Measurements from ENCODE around the gene TMEM81. TPM values are rescaled to one million over a fixed set of nuclear protein-coding genes. Genes with fewer than 3 reads are reported as not detected.

TMEM81 gene
- total RNA-seq, result 1 to 10 TPM; 2.7 to 7.1 (median 5.0) TPM
- 4.0 TPM for total RNA-seq (2013)
- total RNA-seq, result 0.86 to 5.5 (median 2.7) reads per million in 29 experiments

DNA sequence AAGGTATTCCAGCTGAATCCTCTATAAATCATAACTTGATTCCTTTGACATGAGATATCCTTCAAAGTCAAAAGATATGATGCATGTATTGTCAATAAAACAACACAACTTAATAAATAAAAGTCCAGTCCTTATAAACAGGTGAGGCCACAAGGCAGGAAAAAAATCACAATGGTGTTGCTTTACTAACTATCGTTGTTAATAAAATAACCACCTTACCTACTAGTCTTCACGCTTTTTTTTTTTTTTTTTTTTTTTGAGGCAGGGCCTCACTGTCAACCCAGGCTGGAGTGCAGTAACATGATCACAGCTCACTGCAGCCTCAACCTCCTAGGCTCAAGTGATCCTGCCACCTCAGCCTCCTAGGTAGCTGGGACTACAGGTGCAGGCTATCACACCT, at the start of gene TMEM81:
TMEM81 (minus strand) TSS at position 101 of the 400 bp plus-strand sequence. CDS start 140 bp downstream, outside the sequence.
- Mint-ChIP-seq H3K4me3 (no peak within 1 kb of the TSS), H3K36me3 (peaks cover 56% of the 10 kb centered on the region), H3K27ac (no peak within 1 kb of the TSS), H3K27me3 (no peaks in the 10 kb centered on the region), H3K4me1 (peaks cover 0 to 5% (median 0%) of the 10 kb centered on the region in 3 donors), H3K9me3 (no peaks in the 10 kb centered on the region)
- CTCF ChIA-PET, result no interaction called here
- Histone ChIP-seq H3K4me3 (ENCODE audit: control insufficient read depth in 1 of 2, extremely low read depth in 1 of 2, low read length in 1 of 2) (no peak within 1 kb of the TSS), H3K4me1 (ENCODE audit: control insufficient read depth in 1 of 2, extremely low read depth in 1 of 2, insufficient read depth in 2 of 2, low read length in 2 of 2) (no peaks in the 10 kb centered on the region), H3K9me3 (no peaks in the 10 kb centered on the region), H3K36me3 (ENCODE audit: control insufficient read depth in 2 of 2, extremely low read depth in 1 of 2, insufficient read depth in 1 of 2, low read length in 1 of 2) (peaks cover 4 to 43% of the 10 kb centered on the region in 2 donors), H3K27ac (ENCODE audit: low read length) (no peak within 1 kb of the TSS), H3K27me3 (replicated peaks in 1 of 2; ENCODE audit: control insufficient read depth in 2 of 2, extremely low read depth in 1 of 2, insufficient read depth in 2 of 2, low read length in 1 of 2) (no peaks in the 10 kb centered on the region)
- ATAC-seq (replicated peaks in 1 of 4) (no peak), DNase-seq (no peak)
- WGBS (ENCODE audit: insufficient coverage), result no CpG with 5 or more reads among the region's 2 CpGs
- POLR2A ChIA-PET, result no interaction called here

DNA sequence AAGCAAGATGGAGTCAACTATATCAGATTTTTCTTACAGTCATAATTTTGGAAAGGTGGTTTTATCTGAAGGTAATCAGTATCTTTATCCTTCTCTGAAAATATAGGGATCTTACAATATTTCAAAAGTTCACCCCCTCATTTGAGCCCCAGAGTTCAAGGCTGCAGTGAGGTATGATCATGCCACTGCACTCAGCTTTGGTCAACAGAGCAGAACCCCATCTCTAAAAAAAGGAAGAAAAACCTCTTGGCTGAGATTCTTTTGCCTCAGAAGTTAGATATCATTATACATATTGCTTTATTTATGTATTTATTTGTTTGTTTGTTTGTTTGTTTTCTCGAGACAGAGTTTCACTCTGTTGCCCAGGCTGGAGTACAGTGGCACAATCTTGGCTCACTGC, 49.0 kb upstream of the TMEM81 start:
- Histone ChIP-seq H3K9me3 (no peaks in the 10 kb centered on the region), H3K4me3 (ENCODE audit: control insufficient read depth in 1 of 2, extremely low read depth in 1 of 2, low read length in 1 of 2) (no peak overlapping the region), H3K36me3 (ENCODE audit: control insufficient read depth in 2 of 2, extremely low read depth in 1 of 2, insufficient read depth in 1 of 2, low read length in 1 of 2) (no peaks in the 10 kb centered on the region), H3K4me1 (ENCODE audit: control insufficient read depth in 1 of 2, extremely low read depth in 1 of 2, insufficient read depth in 2 of 2, low read length in 2 of 2) (no peaks in the 10 kb centered on the region), H3K27me3 (replicated peaks in 1 of 2; ENCODE audit: control insufficient read depth in 2 of 2, extremely low read depth in 1 of 2, insufficient read depth in 2 of 2, low read length in 1 of 2) (peaks cover 0 to 6% of the 10 kb centered on the region in 2 experiments), H3K27ac (ENCODE audit: low read length) (no peak overlapping the region)
- Mint-ChIP-seq H3K27me3 (no peaks in the 10 kb centered on the region), H3K36me3 (no peaks in the 10 kb centered on the region), H3K4me3 (no peak overlapping the region), H3K4me1 (no peaks in the 10 kb centered on the region), H3K27ac (no peak overlapping the region), H3K9me3 (no peaks in the 10 kb centered on the region)
- ATAC-seq (replicated peaks in 1 of 4) (no peak), DNase-seq (no peak)
- POLR2A ChIA-PET, result no interaction called here
- no CpG with 5 or more reads among the region's 1 CpG for WGBS (ENCODE audit: insufficient coverage)
- CTCF ChIA-PET, result no interaction called here

- H3K36me3 ChIP-seq (ENCODE audit: control insufficient read depth in 2 of 2, extremely low read depth in 1 of 2, insufficient read depth in 1 of 2, low read length in 1 of 2), result no peaks in the 10 kb centered on the region
- Mint-ChIP-seq H3K27ac (no peak overlapping the region), H3K36me3 (no peaks in the 10 kb centered on the region), H3K9me3 (no peaks in the 10 kb centered on the region), H3K4me1 (peaks cover 0 to 2% (median 0%) of the 10 kb centered on the region in 3 donors), H3K27me3 (no peaks in the 10 kb centered on the region), H3K4me3 (no peak overlapping the region)
- no peaks in the 10 kb centered on the region for H3K9me3 ChIP-seq
- ATAC-seq (replicated peaks in 1 of 4) (no peak), DNase-seq (no peak)
- no peaks in the 10 kb centered on the region for H3K4me1 ChIP-seq (ENCODE audit: control insufficient read depth in 1 of 2, extremely low read depth in 1 of 2, insufficient read depth in 2 of 2, low read length in 2 of 2)
- WGBS (ENCODE audit: insufficient coverage), result 100% methylated on average over 1 of the region's 4 CpGs
- H3K27me3 ChIP-seq (replicated peaks in 1 of 2; ENCODE audit: control insufficient read depth in 2 of 2, extremely low read depth in 1 of 2, insufficient read depth in 2 of 2, low read length in 1 of 2), result peaks cover 0 to 6% of the 10 kb centered on the region in 2 experiments
- H3K4me3 ChIP-seq (ENCODE audit: control insufficient read depth in 1 of 2, extremely low read depth in 1 of 2, low read length in 1 of 2), result no peak overlapping the region
- CTCF ChIA-PET, result no interaction called here
- POLR2A ChIA-PET, result no interaction called here
- no peak overlapping the region for H3K27ac ChIP-seq (ENCODE audit: low read length)
Observed at GRCh38 chr1:205129447-205130029, 45.3 kb upstream of the TMEM81 start.

DNA sequence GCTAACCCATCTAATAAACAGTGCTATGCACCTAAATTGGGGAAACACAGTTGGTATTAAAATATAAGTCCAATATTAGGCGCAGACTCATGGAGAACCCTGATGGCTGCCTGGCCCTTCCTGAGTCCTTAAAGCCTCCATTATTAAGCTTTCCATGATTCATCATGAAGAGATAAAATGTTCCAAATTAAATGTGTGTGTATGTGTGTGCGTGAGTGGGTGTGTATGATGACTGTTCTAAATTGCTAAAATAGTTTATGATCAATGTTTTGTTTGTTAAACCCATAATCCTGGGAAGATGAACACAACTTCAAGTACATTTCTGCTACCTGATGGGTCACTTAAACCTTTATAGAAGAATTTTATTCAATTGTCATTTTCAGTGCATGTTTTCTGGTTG, 43.8 kb upstream of the TMEM81 start:
- H3K27ac Mint-ChIP-seq, result no peak overlapping the region
- ChIA-PET POLR2A (interaction anchor here in 1 of 2 donors (0.7 kb wide), 1 partner anchor 12 kb away, joined by 3 read pairs; no protein-coding TSS in a partner anchor), CTCF (no interaction called here)
- no peak overlapping the region for H3K4me3 ChIP-seq (ENCODE audit: control insufficient read depth in 1 of 2, extremely low read depth in 1 of 2, low read length in 1 of 2)
- no peaks in the 10 kb centered on the region for H3K27me3 Mint-ChIP-seq
- no peaks in the 10 kb centered on the region for H3K36me3 Mint-ChIP-seq
- DNase-seq (no peak), ATAC-seq (replicated peaks in 1 of 4) (no peak)
- H3K4me3 Mint-ChIP-seq, result no peak overlapping the region
- H3K4me1 Mint-ChIP-seq, result peaks cover 4 to 7% (median 5%) of the 10 kb centered on the region in 3 donors
- H3K9me3 ChIP-seq, result no peaks in the 10 kb centered on the region
- H3K27ac ChIP-seq (ENCODE audit: low read length), result no peak overlapping the region
- peaks cover 0 to 6% of the 10 kb centered on the region in 2 experiments for H3K27me3 ChIP-seq (replicated peaks in 1 of 2; ENCODE audit: control insufficient read depth in 2 of 2, extremely low read depth in 1 of 2, insufficient read depth in 2 of 2, low read length in 1 of 2)
- H3K9me3 Mint-ChIP-seq, result no peaks in the 10 kb centered on the region
- H3K36me3 ChIP-seq (ENCODE audit: control insufficient read depth in 2 of 2, extremely low read depth in 1 of 2, insufficient read depth in 1 of 2, low read length in 1 of 2), result no peaks in the 10 kb centered on the region
- H3K4me1 ChIP-seq (ENCODE audit: control insufficient read depth in 1 of 2, extremely low read depth in 1 of 2, insufficient read depth in 2 of 2, low read length in 2 of 2), result no peaks in the 10 kb centered on the region
- no CpG with 5 or more reads among the region's 2 CpGs for WGBS (ENCODE audit: insufficient coverage)

DNA sequence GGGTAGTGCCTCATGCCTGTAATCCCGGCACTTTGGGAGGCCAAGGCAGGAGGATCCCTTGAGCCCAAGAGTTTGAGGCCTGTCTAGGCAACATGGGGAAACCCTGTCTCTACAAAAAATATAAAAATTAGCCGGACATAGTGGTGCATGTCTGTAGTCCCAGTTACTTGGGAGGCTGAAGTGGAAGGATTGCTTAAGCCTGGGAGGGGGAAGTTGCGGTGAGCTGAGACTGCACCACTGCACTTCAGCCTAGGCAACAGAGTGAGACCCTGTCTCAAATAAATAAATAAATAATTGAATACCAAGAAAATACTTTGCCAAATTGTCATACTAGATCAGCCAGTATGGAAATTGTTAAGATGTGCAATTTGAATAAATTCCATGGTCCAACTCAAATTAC, 43.4 kb upstream of the TMEM81 start:
- POLR2A ChIA-PET, result interaction anchor here in 1 of 2 donors (0.7 kb wide), 1 partner anchor 13 kb away, joined by 3 read pairs; no protein-coding TSS in a partner anchor
- Histone ChIP-seq H3K4me1 (ENCODE audit: control insufficient read depth in 1 of 2, extremely low read depth in 1 of 2, insufficient read depth in 2 of 2, low read length in 2 of 2) (peaks cover 1 to 4% of the 10 kb centered on the region in 2 experiments), H3K36me3 (ENCODE audit: control insufficient read depth in 2 of 2, extremely low read depth in 1 of 2, insufficient read depth in 1 of 2, low read length in 1 of 2) (no peaks in the 10 kb centered on the region), H3K9me3 (no peaks in the 10 kb centered on the region), H3K27ac (ENCODE audit: low read length) (no peak overlapping the region), H3K4me3 (ENCODE audit: control insufficient read depth in 1 of 2, extremely low read depth in 1 of 2, low read length in 1 of 2) (no peak overlapping the region), H3K27me3 (replicated peaks in 1 of 2; ENCODE audit: control insufficient read depth in 2 of 2, extremely low read depth in 1 of 2, insufficient read depth in 2 of 2, low read length in 1 of 2) (peaks cover 0 to 6% of the 10 kb centered on the region in 2 experiments)
- no CpG with 5 or more reads among the region's 3 CpGs for whole genome bisulfite sequencing (ENCODE audit: insufficient coverage)
- no peak for ATAC-seq (replicated peaks in 1 of 4)
- CTCF ChIA-PET, result no interaction called here
- Mint-ChIP-seq H3K36me3 (no peaks in the 10 kb centered on the region), H3K4me3 (no peak overlapping the region), H3K9me3 (no peaks in the 10 kb centered on the region), H3K27ac (no peak overlapping the region), H3K4me1 (peaks cover 8 to 11% (median 9%) of the 10 kb centered on the region in 3 donors), H3K27me3 (no peaks in the 10 kb centered on the region)
- no peak for DNase-seq

DNA sequence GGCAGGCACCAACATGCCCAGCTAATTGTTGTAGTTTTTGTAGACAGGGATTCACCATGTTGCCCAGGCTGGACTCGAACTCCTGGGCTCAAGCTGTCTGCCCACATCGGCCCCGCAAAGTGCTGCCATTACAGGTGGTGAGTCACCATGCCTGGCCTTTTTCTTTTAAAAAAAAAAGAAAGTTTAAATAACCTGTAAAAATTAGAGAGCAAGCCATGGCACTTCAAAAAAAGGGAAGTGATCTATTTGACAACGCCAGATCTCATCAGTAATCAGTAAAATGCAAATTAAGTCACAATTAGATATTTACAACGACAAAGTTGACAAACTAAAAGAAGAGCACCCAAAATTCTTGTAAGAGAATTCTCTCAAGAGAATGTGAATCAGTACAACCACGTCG, 40.5 kb upstream of the TMEM81 start:
- ChIA-PET CTCF (no interaction called here), POLR2A (interaction anchor here in 1 of 2 donors (0.6 kb wide), 1 partner anchor 12 kb away, joined by 4 read pairs; no protein-coding TSS in a partner anchor)
- Histone ChIP-seq H3K4me1 (ENCODE audit: control insufficient read depth in 1 of 2, extremely low read depth in 1 of 2, insufficient read depth in 2 of 2, low read length in 2 of 2) (peaks cover 16 to 17% of the 10 kb centered on the region in 2 experiments), H3K36me3 (ENCODE audit: control insufficient read depth in 2 of 2, extremely low read depth in 1 of 2, insufficient read depth in 1 of 2, low read length in 1 of 2) (no peaks in the 10 kb centered on the region), H3K27ac (ENCODE audit: low read length) (no peak overlapping the region), H3K9me3 (no peaks in the 10 kb centered on the region), H3K27me3 (replicated peaks in 1 of 2; ENCODE audit: control insufficient read depth in 2 of 2, extremely low read depth in 1 of 2, insufficient read depth in 2 of 2, low read length in 1 of 2) (no peaks in the 10 kb centered on the region), H3K4me3 (ENCODE audit: control insufficient read depth in 1 of 2, extremely low read depth in 1 of 2, low read length in 1 of 2) (no peak overlapping the region)
- no peaks in the 10 kb centered on the region for H3K27me3 Mint-ChIP-seq
- H3K4me3 Mint-ChIP-seq, result no peak overlapping the region
- H3K27ac Mint-ChIP-seq, result no peak overlapping the region
- WGBS (ENCODE audit: insufficient coverage), result 71% methylated on average over 1 of the region's 7 CpGs
- ATAC-seq (replicated peaks in 1 of 4) (no peak), DNase-seq (no peak)
- H3K36me3 Mint-ChIP-seq, result no peaks in the 10 kb centered on the region
- H3K4me1 Mint-ChIP-seq, result peaks cover 32 to 40% (median 35%) of the 10 kb centered on the region in 3 donors
- H3K9me3 Mint-ChIP-seq, result no peaks in the 10 kb centered on the region
